CD4-positive, alpha-beta memory T cell (primary cell): ENCODE results near the gene RXFP4. TPM values are rescaled to one million over a fixed set of nuclear protein-coding genes. Genes with fewer than 3 reads are reported as not detected.

ENCODE experiments used
- CTCF ChIA-PET: fragments of 350-600 bp; sonication (Branson Sonifier 250); formaldehyde crosslinking; loops from one replicate; lab custom pipeline; 2021; ENCODE audit warnings: inconsistent platforms; ENCODE audit not compliant: partially characterized antibody; lab: Charles Lee
- POLR2A ChIA-PET: fragments of 350-600 bp; sonication (Branson Sonifier 250); formaldehyde crosslinking; loops from one replicate; lab custom pipeline; 2021; ENCODE audit not compliant: partially characterized antibody; lab: Charles Lee
- DNase-seq, 5 donors: peaks; one replicate each; pipeline versions ENCODE4 v3.0.0 to v3.0.0-alpha.2; 2020 to 2022; ENCODE audit warnings: mixed read lengths in 1 of 5
- H3K27ac ChIP-seq: one replicate; pipeline ENCODE4 v1.7.0; 2013; ENCODE audit warnings: low read depth, low read length
- H3K27me3 ChIP-seq: 2 replicates; pipeline ENCODE4 v1.7.0; 2013; ENCODE audit warnings: mild to moderate bottlenecking, low read length, moderate library complexity; ENCODE audit not compliant: insufficient read depth
- H3K36me3 ChIP-seq: 2 replicates; pipeline ENCODE4 v1.7.0; 2013; ENCODE audit warnings: mild to moderate bottlenecking, low read length, moderate library complexity; ENCODE audit not compliant: insufficient read depth
- H3K4me1 ChIP-seq: 2 replicates; pipeline ENCODE4 v1.7.0; 2013; ENCODE audit warnings: mild to moderate bottlenecking, low read length, moderate library complexity; ENCODE audit not compliant: insufficient read depth
- H3K4me3 ChIP-seq, 2 donors: one replicate each; pipeline ENCODE4 v1.7.0; 2013; ENCODE audit warnings: low read length in 2 of 2, mild to moderate bottlenecking in 1 of 2
- H3K9me3 ChIP-seq, 2 donors: one replicate each; pipeline ENCODE4 v1.7.0; 2013; ENCODE audit warnings: low read length in 2 of 2, control low read depth in 1 of 2; ENCODE audit not compliant: control insufficient read depth in 1 of 2
- H3K27ac Mint-ChIP-seq, 7 donors: one replicate each; pipeline ENCODE4 v1.8.0; 2020 to 2021; ENCODE audit warnings: mixed read lengths in 7 of 7, mild to moderate bottlenecking in 6 of 7, inconsistent platforms in 3 of 7, moderate library complexity in 3 of 7
- H3K27me3 Mint-ChIP-seq, 2 donors: one replicate each; pipeline ENCODE4 v1.8.0; 2020 to 2021; ENCODE audit warnings: mixed read lengths in 2 of 2
- H3K36me3 Mint-ChIP-seq, 2 donors: one replicate each; pipeline ENCODE4 v1.8.0; 2020 to 2021; ENCODE audit warnings: mixed read lengths in 2 of 2, inconsistent platforms in 1 of 2, mild to moderate bottlenecking in 1 of 2
- H3K4me1 Mint-ChIP-seq, 4 donors: one replicate each; pipeline ENCODE4 v1.8.0; 2020 to 2021; ENCODE audit warnings: mixed read lengths in 4 of 4, mild to moderate bottlenecking in 1 of 4
- H3K4me3 Mint-ChIP-seq, 8 donors: one replicate each; pipeline ENCODE4 v1.8.0; 2020 to 2021; ENCODE audit warnings: mixed read lengths in 8 of 8, mild to moderate bottlenecking in 7 of 8, moderate library complexity in 6 of 8, inconsistent platforms in 3 of 8
- H3K9me3 Mint-ChIP-seq, 8 donors: one replicate each; pipeline ENCODE4 v1.8.0; 2020 to 2021; ENCODE audit warnings: mixed read lengths in 8 of 8, mild to moderate bottlenecking in 5 of 8, inconsistent platforms in 3 of 8, moderate library complexity in 1 of 8
- intact Hi-C: fragments of 100-400 bp; cut with micrococcal nuclease; formaldehyde crosslinking; loops from one replicate; pipeline ENCODE4 v1.15.1; 2023
- polyA plus RNA-seq, 2 donors: library from polyadenylated mRNA; unstranded; fragments of 300-500 nt; fragmentation: Illumina TruSeq; gene quantifications; one replicate each; pipeline ENCODE4 v1.2.3, GENCODE V29; 2021
- total RNA-seq, 2 experiments: library from RNA; stranded (reverse); gene quantifications; one replicate each; pipeline ENCODE4 v1.2.3, GENCODE V29; 2021

The RXFP4 gene
- total and polyA plus RNA-seq, 4 experiments from 2014 or later: 0.91 TPM; not detected in 3

DNA sequence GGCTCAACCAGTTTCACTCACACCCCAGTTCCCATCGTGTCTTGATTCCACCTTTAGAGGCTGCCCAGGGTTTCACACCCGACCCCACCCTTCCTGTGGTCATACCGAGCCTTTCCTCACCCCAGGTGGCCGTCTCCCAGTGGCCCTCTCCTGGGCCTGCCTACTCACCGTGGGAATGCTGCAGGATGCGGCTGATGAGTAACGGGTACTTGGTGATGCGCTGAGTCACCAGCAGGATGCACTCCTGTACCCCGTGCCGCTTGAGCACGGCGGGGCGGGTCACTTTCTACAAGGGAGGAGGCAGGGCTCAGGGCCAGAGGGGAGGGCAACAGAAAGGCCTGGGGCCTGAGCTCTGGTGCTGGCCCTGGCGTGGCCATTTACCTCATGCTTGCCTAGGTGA is 20.5 kb downstream of the RXFP4 start:
- Histone ChIP-seq H3K36me3 (peaks cover 81% of the 10 kb centered on the region), H3K4me3 (no peak overlapping the region), H3K9me3 (no peaks in the 10 kb centered on the region), H3K4me1 (peaks cover 19% of the 10 kb centered on the region), H3K27me3 (no peaks in the 10 kb centered on the region), H3K27ac (peak overlapping the region; percentile 38)
- Mint-ChIP-seq H3K4me3 (no peak overlapping the region), H3K27ac (peak overlapping the region in 6 of 7 donors; percentile 57 to 78 (median 76)), H3K27me3 (no peaks in the 10 kb centered on the region), H3K36me3 (peaks cover 57 to 81% of the 10 kb centered on the region in 2 donors), H3K9me3 (no peaks in the 10 kb centered on the region), H3K4me1 (peaks cover 9 to 33% (median 17%) of the 10 kb centered on the region in 4 donors)
- ChIA-PET CTCF (interaction anchor here (1.3 to 2.5 kb wide), 2 partner anchors 22 to 27 kb away, joined by 5 to 13 read pairs; no protein-coding TSS in a partner anchor), POLR2A (interaction anchor here (12.2 kb wide), 1 partner anchor 16 kb away, joined by 199 read pairs; the partner anchor contains the start of gene ARHGEF2)
- intact Hi-C loops: no loop called here
- DNase-seq: no peak

DNA sequence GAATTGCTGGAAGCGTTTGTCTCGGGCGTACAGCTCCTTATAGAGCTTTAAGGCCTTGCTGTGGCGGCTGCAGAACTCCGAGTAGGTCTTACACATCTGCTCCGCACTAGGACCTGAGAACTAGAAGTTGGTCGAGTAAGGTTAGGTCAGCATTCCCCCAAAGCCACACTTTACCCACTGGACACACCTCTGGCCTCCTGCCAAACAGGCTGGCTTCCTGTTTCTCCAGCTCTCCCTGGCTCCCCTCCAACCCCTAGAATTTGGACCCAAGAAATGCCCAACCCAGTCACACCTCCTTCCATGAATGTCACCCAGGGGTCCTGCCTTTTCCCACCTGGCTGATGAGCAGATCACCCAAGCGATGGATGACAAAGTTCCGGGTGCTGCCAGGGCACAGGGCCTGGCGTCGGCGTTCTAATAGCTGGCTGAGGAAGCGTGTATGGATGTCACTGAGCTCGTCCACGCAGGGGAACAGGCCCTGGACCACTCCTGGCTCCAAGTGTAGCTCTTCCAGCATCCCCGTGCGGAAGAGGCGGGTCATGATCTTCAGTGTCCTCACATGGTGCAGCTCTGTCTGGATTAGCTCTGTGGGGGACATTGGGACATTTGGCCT is 21.3 kb downstream of the RXFP4 start:
- H3K36me3 Mint-ChIP-seq: peaks cover 53 to 80% of the 10 kb centered on the region in 2 donors
- H3K9me3 Mint-ChIP-seq: no peaks in the 10 kb centered on the region
- Histone ChIP-seq H3K4me1 (peaks cover 27% of the 10 kb centered on the region), H3K36me3 (peaks cover 81% of the 10 kb centered on the region), H3K27ac (no peak overlapping the region), H3K27me3 (no peaks in the 10 kb centered on the region), H3K4me3 (no peak overlapping the region), H3K9me3 (no peaks in the 10 kb centered on the region)
- peak overlapping the region in 5 of 7 donors; percentile 30 to 77 (median 68) for H3K27ac Mint-ChIP-seq
- CTCF ChIA-PET: interaction anchor here (1.2 to 1.5 kb wide), 3 partner anchors 15 to 26 kb away, joined by 3 to 5 read pairs (median 4); no protein-coding TSS in a partner anchor
- DNase-seq: no peak
- no peaks in the 10 kb centered on the region for H3K27me3 Mint-ChIP-seq
- intact Hi-C loops: no loop called here
- no peak overlapping the region for H3K4me3 Mint-ChIP-seq
- POLR2A ChIA-PET: interaction anchor here (1.0 to 12.2 kb wide), 5 partner anchors 10 to 28 kb away, joined by 3 to 199 read pairs (median 3); partner anchors contain the start of gene ARHGEF2
- H3K4me1 Mint-ChIP-seq: peaks cover 13 to 40% (median 24%) of the 10 kb centered on the region in 4 donors

DNA sequence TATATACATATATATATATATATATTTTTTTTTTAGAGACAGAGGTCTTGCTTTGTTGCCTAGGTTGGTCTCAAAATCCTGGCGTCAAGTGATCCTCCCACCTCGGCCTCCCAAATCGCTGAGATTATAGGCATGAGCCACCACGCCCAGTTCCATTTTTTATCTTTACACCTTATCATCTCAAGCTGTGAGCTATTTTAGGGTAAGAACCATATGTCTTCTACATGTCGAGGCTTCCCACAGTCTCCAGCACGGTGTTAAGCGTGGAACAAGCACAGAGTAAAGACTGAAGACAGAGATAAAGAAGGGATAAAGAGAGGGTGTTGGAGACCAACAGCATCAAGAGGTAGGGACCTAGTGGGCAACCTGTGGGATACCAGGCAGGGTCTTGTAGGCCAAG is 22.8 kb downstream of the RXFP4 start:
- Histone ChIP-seq H3K27me3 (no peaks in the 10 kb centered on the region), H3K4me3 (no peak overlapping the region), H3K9me3 (no peaks in the 10 kb centered on the region), H3K36me3 (peaks cover 82% of the 10 kb centered on the region), H3K4me1 (peaks cover 42% of the 10 kb centered on the region), H3K27ac (no peak overlapping the region)
- POLR2A ChIA-PET: interaction anchor here (1.8 to 12.2 kb wide), 2 partner anchors 14 to 18 kb away, joined by 4 to 199 read pairs; partner anchors contain the start of gene ARHGEF2
- Mint-ChIP-seq H3K9me3 (no peaks in the 10 kb centered on the region), H3K27ac (peak overlapping the region in 3 of 7 donors; percentile 70 to 87 (median 79)), H3K4me1 (peaks cover 23 to 55% (median 38%) of the 10 kb centered on the region in 4 donors), H3K4me3 (no peak overlapping the region), H3K27me3 (no peaks in the 10 kb centered on the region), H3K36me3 (peaks cover 60 to 85% of the 10 kb centered on the region in 2 donors)
- CTCF ChIA-PET: interaction anchor here (1.1 kb wide), 1 partner anchor 17 kb away, joined by 3 read pairs; no protein-coding TSS in a partner anchor
- intact Hi-C loops: no loop called here
- no peak for DNase-seq

DNA sequence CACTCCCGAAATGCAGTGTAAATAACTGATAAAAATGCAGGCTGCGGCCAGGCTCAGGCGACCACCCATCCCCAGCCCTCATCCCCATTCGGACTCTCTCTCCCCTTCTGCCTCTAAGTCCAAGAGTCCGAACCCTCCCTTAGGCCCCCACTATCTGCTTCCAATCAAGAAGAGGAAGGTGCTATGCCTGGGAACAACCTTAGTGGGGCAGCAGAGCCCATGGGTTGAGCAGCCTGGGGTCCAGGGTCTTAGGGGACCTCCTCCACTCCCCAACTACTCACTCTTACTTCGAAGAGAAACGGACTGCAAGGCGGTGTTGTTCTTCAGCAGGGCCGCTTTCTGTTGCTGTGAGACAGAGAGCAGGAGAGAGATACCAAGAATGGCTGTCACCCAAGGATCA is 24.7 kb downstream of the RXFP4 start:
- Histone ChIP-seq H3K27ac (no peak overlapping the region), H3K9me3 (no peaks in the 10 kb centered on the region), H3K36me3 (peaks cover 81% of the 10 kb centered on the region), H3K27me3 (no peaks in the 10 kb centered on the region), H3K4me3 (no peak overlapping the region), H3K4me1 (peaks cover 61% of the 10 kb centered on the region)
- Mint-ChIP-seq H3K9me3 (no peaks in the 10 kb centered on the region), H3K36me3 (peaks cover 63 to 85% of the 10 kb centered on the region in 2 donors), H3K4me3 (peak overlapping the region in 2 of 8 donors; percentile 44 to 68), H3K27me3 (no peaks in the 10 kb centered on the region), H3K27ac (peak overlapping the region; percentile 81 to 93 (median 88)), H3K4me1 (peaks cover 38 to 71% (median 56%) of the 10 kb centered on the region in 4 donors)
- intact Hi-C loops: loop anchor here (2.0 kb wide), 1 partner anchor 23 kb away; no protein-coding TSS in a partner anchor
- DNase-seq: no peak
- CTCF ChIA-PET: interaction anchor here (1.0 to 2.3 kb wide), 6 partner anchors 12 to 31 kb away, joined by 4 to 9 read pairs (median 6); partner anchors contain the start of gene ARHGEF2
- POLR2A ChIA-PET: interaction anchor here (1.4 to 12.2 kb wide), 3 partner anchors 9 to 20 kb away, joined by 5 to 199 read pairs (median 9); partner anchors contain the start of gene ARHGEF2

DNA sequence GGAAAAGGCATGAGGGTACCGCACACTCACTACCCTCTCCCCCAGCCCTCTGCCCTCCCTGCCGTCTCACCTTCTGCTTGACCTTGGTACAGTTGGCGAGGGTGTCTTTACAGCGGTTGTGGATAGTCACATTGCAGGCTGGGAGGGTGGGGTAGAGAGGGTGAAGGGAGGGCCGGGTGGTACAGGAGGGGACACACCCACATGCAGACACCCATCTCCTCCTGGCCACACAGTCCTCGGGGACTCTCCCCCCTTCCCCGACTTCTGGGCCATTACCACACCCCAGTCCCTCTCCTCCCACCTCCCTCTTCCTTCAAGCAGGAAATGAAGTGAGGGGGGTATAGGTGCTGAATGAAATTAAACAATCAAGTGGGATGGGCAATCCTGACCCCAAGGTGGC is 25.3 kb downstream of the RXFP4 start:
- Histone ChIP-seq H3K9me3 (no peaks in the 10 kb centered on the region), H3K4me3 (no peak overlapping the region), H3K27me3 (no peaks in the 10 kb centered on the region), H3K4me1 (peaks cover 67% of the 10 kb centered on the region), H3K27ac (peak overlapping the region; percentile 44), H3K36me3 (peaks cover 77% of the 10 kb centered on the region)
- intact Hi-C loops: loop anchor here (1.0 to 2.0 kb wide), 2 partner anchors 10 to 22 kb away; no protein-coding TSS in a partner anchor
- ChIA-PET POLR2A (interaction anchor here (1.4 to 12.2 kb wide), 6 partner anchors 11 to 32 kb away, joined by 4 to 199 read pairs (median 9); partner anchors contain the start of genes ARHGEF2 and KHDC4), CTCF (interaction anchor here (0.7 to 2.3 kb wide), 7 partner anchors 9 to 32 kb away, joined by 3 to 19 read pairs (median 4); partner anchors contain the start of gene ARHGEF2)
- Mint-ChIP-seq H3K27me3 (no peaks in the 10 kb centered on the region), H3K4me3 (peak overlapping the region; percentile 38 to 77 (median 66)), H3K36me3 (peaks cover 59 to 80% of the 10 kb centered on the region in 2 donors), H3K27ac (peak overlapping the region; percentile 81 to 94 (median 89)), H3K9me3 (no peaks in the 10 kb centered on the region), H3K4me1 (peaks cover 41 to 76% (median 59%) of the 10 kb centered on the region in 4 donors)
- no peak for DNase-seq

DNA sequence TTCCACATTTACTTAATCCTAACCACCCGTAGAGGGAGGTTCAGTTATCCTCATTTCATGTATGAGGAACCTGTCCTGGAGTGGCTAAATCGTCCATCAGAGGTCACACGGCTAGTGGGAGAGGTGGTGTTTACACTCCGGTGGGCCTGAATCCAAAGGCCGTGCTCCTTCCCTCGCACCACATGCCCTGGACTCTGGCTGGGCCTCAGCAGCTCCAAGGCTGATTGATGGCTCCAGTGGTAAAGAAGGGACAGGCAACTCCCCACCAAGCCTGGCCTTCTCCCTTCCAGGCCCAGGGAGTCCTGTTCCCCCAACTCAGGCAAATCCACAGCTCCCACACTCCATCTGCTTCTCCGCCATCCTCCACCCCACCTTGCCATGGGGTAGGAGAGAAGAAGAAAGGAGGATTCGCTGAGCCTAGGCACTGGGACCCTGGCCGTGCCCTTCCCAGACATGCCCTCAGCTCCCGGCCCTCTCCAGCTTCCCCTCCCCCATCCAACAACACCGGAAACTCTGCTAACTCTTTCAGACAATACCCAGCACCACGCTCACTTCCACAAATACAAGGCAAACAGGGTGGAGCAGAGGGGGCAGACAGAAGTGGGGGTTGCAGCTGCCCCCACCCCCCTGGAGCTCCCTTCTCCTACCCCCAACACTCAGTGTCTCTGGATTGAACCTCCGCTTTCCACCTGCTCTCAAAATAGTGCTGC is 26.1 kb downstream of the RXFP4 start:
- peaks cover 70% of the 10 kb centered on the region for H3K4me1 ChIP-seq
- peaks cover 52 to 80% of the 10 kb centered on the region in 2 donors for H3K36me3 Mint-ChIP-seq
- CTCF ChIA-PET: interaction anchor here (0.7 to 2.3 kb wide), 10 partner anchors 10 to 32 kb away, joined by 3 to 19 read pairs (median 4); partner anchors contain the start of gene ARHGEF2

More for the DNA sequence above, 26.1 kb downstream of the RXFP4 start:
- peaks cover 71% of the 10 kb centered on the region for H3K36me3 ChIP-seq
- Mint-ChIP-seq H3K9me3 (no peaks in the 10 kb centered on the region), H3K4me1 (peaks cover 46 to 76% (median 61%) of the 10 kb centered on the region in 4 donors), H3K4me3 (peak overlapping the region; percentile 54 to 77 (median 68)), H3K27me3 (no peaks in the 10 kb centered on the region), H3K27ac (peak overlapping the region; percentile 81 to 94 (median 90))
- no peak overlapping the region for H3K4me3 ChIP-seq
- no peaks in the 10 kb centered on the region for H3K9me3 ChIP-seq
- intact Hi-C loops: loop anchor here (1.0 to 2.0 kb wide), 2 partner anchors 9 to 21 kb away; no protein-coding TSS in a partner anchor
- H3K27me3 ChIP-seq: no peaks in the 10 kb centered on the region
- peak in 1 of 5 donors; percentile 34 for DNase-seq
- H3K27ac ChIP-seq: peak overlapping the region; percentile 44
- POLR2A ChIA-PET: interaction anchor here (0.8 to 12.2 kb wide), 12 partner anchors 10 to 108 kb away, joined by 3 to 199 read pairs (median 6); partner anchors contain the start of genes ARHGEF2, KHDC4 and SYT11
